Transverse colon (tissue), 4 donors: ENCODE measurements around the gene NANS.

Source experiments
- POLR2AphosphoS5 ChIP-seq, 3 donors: sonication (generic); formaldehyde crosslinking; IDR thresholded peaks; one replicate each; pipeline ENCODE4 v1.6.1; 2016; ENCODE audit warnings: antibody characterized with exemption in 3 of 3
- TF ChIP-seq, protein P1 (sequence below), 5 experiments: fragments of 200-600 bp in 3 of 5; fragments of 450-650 bp in 2 of 5; sonication (generic) in 3 of 5; IDR thresholded peaks; 1 replicate in 2 of 5; 2 replicates in 3 of 5; pipeline ENCODE4 v1.5.1; 2016 to 2017; ENCODE audit warnings: antibody characterized with exemption in 5 of 5, inconsistent platforms in 3 of 5, mild to moderate bottlenecking in 2 of 5, moderate library complexity in 1 of 5

- TF ChIP-seq, protein P1, sequence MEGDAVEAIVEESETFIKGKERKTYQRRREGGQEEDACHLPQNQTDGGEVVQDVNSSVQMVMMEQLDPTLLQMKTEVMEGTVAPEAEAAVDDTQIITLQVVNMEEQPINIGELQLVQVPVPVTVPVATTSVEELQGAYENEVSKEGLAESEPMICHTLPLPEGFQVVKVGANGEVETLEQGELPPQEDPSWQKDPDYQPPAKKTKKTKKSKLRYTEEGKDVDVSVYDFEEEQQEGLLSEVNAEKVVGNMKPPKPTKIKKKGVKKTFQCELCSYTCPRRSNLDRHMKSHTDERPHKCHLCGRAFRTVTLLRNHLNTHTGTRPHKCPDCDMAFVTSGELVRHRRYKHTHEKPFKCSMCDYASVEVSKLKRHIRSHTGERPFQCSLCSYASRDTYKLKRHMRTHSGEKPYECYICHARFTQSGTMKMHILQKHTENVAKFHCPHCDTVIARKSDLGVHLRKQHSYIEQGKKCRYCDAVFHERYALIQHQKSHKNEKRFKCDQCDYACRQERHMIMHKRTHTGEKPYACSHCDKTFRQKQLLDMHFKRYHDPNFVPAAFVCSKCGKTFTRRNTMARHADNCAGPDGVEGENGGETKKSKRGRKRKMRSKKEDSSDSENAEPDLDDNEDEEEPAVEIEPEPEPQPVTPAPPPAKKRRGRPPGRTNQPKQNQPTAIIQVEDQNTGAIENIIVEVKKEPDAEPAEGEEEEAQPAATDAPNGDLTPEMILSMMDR (IDR thresholded peaks at IDR 0.05), result no peak
- TF ChIP-seq POLR2AphosphoS5 (IDR thresholded peaks at IDR 0.05), result no peak
Observed at GRCh38 chr9:98049288-98050072, 7.1 kb upstream of the NANS start.
